Activated CD8-positive, alpha-beta memory T cell treated with anti-CD3 and anti-CD28 coated beads, Interleukin-2, amount 50 U/mL, for 1 hour (primary cell): ENCODE data around the gene ATXN7L1.

Experiments used
- DNase-seq: peaks from one replicate; pipeline ENCODE4 v3.0.0-alpha.2; 2020; ENCODE audit errors: extremely low read depth

ATXN7L1 gene

DNA sequence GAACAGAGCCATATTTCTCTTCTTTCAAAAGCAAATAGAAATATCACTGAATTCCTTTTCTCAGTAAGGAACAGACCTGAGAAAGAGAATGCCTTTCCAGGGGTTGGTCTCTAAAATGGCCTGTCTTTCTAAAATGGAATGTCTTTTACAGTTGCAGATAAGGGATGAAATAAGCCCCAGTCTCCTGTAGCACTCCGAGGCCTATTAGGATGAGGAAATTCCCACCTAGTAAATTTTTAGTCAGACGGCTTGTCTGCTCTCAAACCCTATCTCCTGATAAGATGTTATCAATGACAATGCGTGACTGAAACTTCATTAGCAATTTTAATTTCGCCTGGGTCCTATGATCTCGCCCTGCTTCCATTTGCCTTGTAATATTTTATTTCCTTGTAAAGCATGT, 292.2 kb downstream of the ATXN7L1 start:
- no peak for DNase-seq

DNA sequence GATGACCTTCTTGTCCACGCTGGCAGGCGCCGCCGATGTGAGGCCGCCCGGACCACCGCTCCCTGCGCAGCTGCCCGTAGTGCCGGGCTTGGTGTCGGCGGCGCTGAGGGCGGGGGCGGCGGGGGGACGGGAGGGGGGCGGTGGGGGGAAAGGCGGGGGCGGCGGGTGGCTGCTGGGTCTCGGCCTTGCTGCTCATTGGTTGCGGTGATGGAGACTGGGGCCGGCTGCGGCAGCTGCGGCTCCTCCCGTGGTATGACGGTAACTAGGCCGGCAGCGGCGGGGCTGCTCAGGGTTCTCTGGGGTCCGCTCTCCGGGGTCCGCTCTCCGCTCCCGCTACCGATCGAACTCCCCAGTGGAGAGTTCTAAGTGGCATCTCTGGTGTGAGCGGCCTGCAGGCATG, 293.3 kb downstream of the ATXN7L1 start:
- no peak for DNase-seq

GRCh38 chr7:105581066-105581811, 295.2 kb downstream of the ATXN7L1 start, which contains the start of gene EFCAB10:
TSS of gene EFCAB10 (minus strand) at chr7:105581493. CDS start at chr7:105581463, 30 bp downstream.
- no peak for DNase-seq

DNA sequence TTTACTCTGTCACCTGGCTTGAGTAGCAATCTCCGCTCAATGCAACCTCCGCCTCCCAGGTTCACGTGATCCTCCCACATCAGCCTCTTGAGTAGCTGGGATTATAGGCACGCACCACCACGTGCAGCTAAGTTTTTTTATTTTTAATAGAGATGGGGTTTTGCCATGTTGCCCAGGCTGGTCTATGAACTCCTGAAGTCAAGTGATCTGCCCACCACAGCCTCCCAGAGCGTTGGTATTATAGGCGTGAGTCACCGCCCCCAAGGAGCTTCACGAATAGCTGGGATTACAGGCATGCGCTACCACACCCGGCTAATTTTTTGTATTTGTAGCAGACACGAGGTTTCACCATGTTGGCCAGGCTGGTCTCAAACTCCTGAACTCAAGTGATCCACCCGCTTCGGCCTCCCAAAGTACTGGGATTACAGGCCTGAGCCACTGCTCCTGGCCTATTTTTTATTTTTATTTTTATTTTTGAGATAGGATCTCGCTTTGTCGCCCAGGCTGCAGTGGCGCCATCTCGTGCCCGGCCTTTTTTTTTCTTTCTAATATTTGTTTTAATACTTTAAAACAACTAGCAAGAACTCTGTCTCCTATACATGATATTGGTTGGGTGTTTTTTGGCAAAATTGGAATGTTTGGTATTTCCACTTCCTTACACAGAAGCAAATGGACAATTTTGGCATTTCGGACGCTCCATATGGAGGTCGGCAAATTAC, 296.2 kb downstream of the ATXN7L1 start:
- DNase-seq: no peak

DNA sequence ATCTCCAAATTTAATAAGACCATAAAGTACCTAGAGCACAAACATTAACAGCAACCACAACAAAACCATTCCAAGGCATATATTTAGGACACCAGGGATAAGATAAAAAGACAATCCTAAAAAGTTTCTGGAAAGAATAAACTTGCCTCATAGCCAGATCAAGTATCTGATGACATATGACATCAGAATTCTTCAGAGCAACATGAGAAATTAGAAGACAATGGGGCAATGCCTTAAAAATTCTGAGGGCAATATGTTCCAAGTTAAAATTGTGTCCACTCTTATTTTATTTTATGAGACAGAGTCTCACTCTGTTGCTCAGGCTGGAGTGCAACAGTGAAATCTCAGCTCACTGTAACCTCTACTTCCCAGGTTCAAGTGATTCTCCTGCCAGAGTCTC, 297.9 kb downstream of the ATXN7L1 start:
- DNase-seq: no peak

GRCh38 chr7:105577251-105577650, 299.1 kb downstream of the ATXN7L1 start:
- no peak for DNase-seq

- no peak for DNase-seq
These were observed 304.5 kb downstream of the ATXN7L1 start for GRCh38 chr7:105571891-105572290.

DNA sequence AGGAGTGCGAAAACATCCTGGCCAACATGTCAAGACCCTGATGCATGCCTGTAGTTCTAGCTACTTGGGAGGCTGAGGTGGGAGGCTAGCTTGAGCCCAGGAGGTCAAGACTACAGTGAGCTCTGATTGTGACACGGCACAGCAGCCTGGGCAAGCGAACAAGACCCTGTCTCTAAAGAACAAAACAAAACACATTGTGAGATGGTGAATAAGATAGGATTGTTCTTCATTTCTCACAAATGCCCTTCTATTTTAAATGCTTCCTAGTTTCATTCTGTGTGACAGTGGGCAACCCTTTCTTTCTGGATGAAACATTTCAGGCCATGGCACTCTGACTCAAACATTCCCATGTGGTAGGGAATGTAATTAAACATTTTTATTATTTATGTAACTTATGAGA, 308.6 kb downstream of the ATXN7L1 start:
- no peak for DNase-seq

- no peak for DNase-seq
These were observed 309.4 kb downstream of the ATXN7L1 start for GRCh38 chr7:105567024-105567423.

DNA sequence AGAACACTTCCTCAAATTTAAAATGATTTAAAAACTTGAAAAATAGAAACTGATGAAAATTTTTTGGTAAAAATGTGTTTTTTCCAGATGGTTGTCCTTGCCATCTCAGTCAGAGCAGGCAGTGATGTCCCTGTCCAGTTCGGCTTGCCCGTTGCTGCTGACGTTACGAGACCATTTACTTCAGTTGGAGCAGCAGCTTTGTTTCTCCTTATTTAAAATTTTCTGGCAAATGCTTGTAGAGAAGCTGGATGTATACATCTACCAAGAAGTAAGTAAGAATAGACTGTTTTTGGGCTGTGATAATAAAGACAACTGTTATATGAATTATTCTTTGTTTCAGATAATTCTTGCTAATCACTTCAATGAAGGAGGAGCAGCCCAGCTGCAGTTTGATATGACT, 311.2 kb downstream of the ATXN7L1 start:
- no peak for DNase-seq

DNA sequence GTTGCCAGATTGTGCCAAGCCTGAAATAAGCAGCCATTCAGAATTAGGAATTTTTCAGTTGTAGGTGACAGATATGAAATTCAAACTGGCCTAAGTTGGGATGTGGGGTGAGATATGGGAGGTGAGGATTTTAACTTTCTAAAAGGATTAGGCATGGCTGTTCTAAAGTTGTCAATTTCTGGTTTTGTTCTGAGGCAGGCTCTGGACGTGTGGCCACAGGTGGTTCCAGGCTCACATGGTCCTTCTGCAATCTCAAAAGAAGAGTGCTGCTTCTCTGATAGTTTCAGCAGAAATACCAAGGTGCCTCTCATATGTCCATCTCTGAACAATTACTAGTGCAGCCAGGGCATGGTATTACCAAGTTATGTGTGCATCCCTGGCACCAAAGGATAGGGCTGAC, 316.5 kb downstream of the ATXN7L1 start:
- no peak for DNase-seq
